Ovary (tissue), 3 donors: ENCODE results near the gene SIGLEC11.

Experiments used
- CTCF ChIP-seq, 3 donors: fragments of 450-650 bp in 2 of 3; fragments of 200-600 bp in 1 of 3; IDR thresholded peaks; one replicate each; pipeline versions ENCODE4 v1.5.1 to v1.8.0; 2016 to 2022; ENCODE audit warnings: antibody characterized with exemption in 3 of 3, mild to moderate bottlenecking in 1 of 3
- EP300 ChIP-seq: sonication (generic); formaldehyde crosslinking; IDR thresholded peaks from one replicate; pipeline ENCODE4 v1.6.1; 2017; ENCODE audit warnings: antibody characterized with exemption
- POLR2A ChIP-seq: fragments of 450-650 bp; IDR thresholded peaks from one replicate; pipeline ENCODE4 v1.6.1; 2017; ENCODE audit warnings: antibody characterized with exemption, mild to moderate bottlenecking, moderate library complexity
- donor health status: DM: no; HTN: no; CAD: no.

- TF ChIP-seq CTCF (IDR thresholded peaks at IDR 0.05) (no peak), EP300 (no peak), POLR2A (no peak)
Measured at GRCh38 chr19:49932041-49932451, 28.9 kb downstream of the SIGLEC11 start.
